ENCODE measurements around the gene DNAAF2.
"Not testable (repeated sequence)": the region's sequence is repeated elsewhere in the genome, so short reads cannot be mapped to it uniquely, and the experiment has no call there.

DNA sequence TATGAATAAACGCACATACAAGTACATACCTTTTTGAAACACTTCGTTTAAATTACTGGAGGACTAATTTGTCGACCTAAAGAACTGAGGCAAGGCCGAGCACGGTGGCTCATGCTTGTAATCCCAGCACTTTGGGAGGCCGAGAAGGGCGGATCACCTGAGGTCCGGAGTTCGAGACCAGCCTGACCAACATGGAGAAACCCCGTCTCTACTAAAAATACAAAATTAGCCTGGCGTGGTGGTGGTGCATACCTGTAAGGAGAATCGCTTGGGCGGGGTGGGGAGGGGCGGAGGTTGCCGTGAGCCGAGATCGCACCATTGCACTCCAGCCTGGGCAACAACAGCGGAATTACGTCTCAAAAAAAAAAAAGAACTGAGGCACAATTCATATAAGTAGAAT is 15.8 kb downstream of the DNAAF2 start:
- not testable (repeated sequence) for TF ChIP-seq EZH2 (IDR thresholded peaks at IDR 0.05; ENCODE audit: insufficient read depth, poor library complexity, severe bottlenecking); EZH2phosphoT487 (IDR thresholded peaks at IDR 0.05; ENCODE audit: insufficient read depth, low read depth)

All from GM23248 (cell line).